Measurements from ENCODE around the gene CASP8. TPM values are rescaled to one million over a fixed set of nuclear protein-coding genes. Genes with fewer than 3 reads are reported as not detected.

CASP8 gene
- total and polyA plus RNA-seq, 2 of the 8 experiments (the other 6 are each of a cell fraction or from before 2014, with no cell fraction given): 2.3 to 3.6 TPM

DNA sequence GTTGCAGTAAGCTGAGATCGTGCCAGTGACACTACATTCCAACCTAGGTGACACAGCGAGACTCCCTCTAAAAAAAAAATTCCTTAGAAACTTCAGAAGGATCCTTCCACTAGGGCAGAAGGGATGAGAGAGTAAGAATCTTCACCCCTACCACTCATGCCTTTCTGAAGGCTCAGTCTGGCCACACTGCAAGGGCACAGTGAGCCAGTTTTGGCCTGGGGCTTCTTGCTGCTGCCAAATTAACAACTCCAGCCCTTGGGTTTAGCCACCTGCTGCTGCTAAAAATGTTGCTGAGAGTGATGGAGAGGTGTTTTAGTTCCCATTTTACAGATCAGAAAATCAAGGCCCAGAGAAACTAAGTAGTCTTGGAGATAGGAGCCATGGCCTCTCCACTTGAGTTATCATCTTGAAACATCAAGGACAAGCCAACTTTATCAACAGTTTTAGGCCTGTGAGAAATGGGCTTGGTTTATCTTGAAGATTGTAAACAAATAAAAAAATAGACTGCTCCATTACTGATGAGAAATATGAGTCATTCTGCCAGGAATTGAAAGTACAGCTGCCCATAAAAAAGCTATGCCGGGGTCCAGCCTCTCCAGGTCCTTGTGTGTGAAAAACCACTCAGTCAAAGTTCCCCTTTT, 31.9 kb upstream of the CASP8 start:
- Histone ChIP-seq H3K36me3 (ENCODE audit: control insufficient read depth in 2 of 4, insufficient read depth in 4 of 4, low read length in 3 of 4) (no peaks in the 10 kb centered on the region), H3K18ac (ENCODE audit: extremely low read depth, low read length) (no peak overlapping the region), H2AK5ac (ENCODE audit: low read depth, low read length) (no peak overlapping the region), H4K8ac (ENCODE audit: extremely low read depth, insufficient read depth, low read length) (no peak overlapping the region), H2BK20ac (ENCODE audit: low read length) (no peak overlapping the region), H3K27me3 (replicated peaks in 1 of 4; ENCODE audit: control insufficient read depth in 3 of 4, extremely low read depth in 1 of 4, insufficient read depth in 3 of 4, low read length in 3 of 4) (no peaks in the 10 kb centered on the region; a peak in 2 of 7 replicates), H3K23ac (ENCODE audit: insufficient read length) (no peak overlapping the region), H3K27ac (ENCODE audit: low read depth, low read length) (no peak overlapping the region), H3K4me3 (ENCODE audit: extremely low read depth in 1 of 4, insufficient read depth in 2 of 4, low read depth in 3 of 4, low read length in 4 of 4) (no peak overlapping the region), H2BK15ac (ENCODE audit: low read length) (no peak overlapping the region), H2BK120ac (replicated peaks; ENCODE audit: low read depth, low read length) (no peak overlapping the region), H4K91ac (replicated peaks; ENCODE audit: insufficient read length, low read length) (no peak overlapping the region), H3K79me2 (ENCODE audit: control insufficient read depth in 1 of 2, insufficient read depth in 2 of 2, low read length in 2 of 2) (no peaks in the 10 kb centered on the region), H3K4me1 (replicated peaks in 1 of 4; ENCODE audit: control insufficient read depth in 3 of 4, insufficient read depth in 4 of 4, low read length in 3 of 4) (no peaks in the 10 kb centered on the region; a peak in 1 of 7 replicates), H4K20me1 (replicated peaks in 1 of 2; ENCODE audit: control insufficient read depth in 1 of 2, insufficient read depth in 2 of 2, low read length in 2 of 2) (no peaks in the 10 kb centered on the region), H4K5ac (ENCODE audit: insufficient read length, low read depth, low read length) (no peak overlapping the region), H3K9me3 (ENCODE audit: insufficient read depth in 2 of 2, low read depth in 1 of 2, low read length in 1 of 2) (no peaks in the 10 kb centered on the region), H3K4ac (replicated peaks; ENCODE audit: insufficient read length, low read depth, low read length) (no peak overlapping the region), H2BK5ac (ENCODE audit: low read depth, low read length) (no peak overlapping the region), H3K9ac (replicated peaks in 1 of 4; ENCODE audit: extremely low read depth in 1 of 4, low read depth in 3 of 4, low read length in 3 of 4) (no peak overlapping the region), H3K56ac (replicated peaks; ENCODE audit: insufficient read length, low read depth, low read length) (no peak overlapping the region), H3K4me2 (ENCODE audit: insufficient read depth in 1 of 2, low read depth in 2 of 2, low read length in 2 of 2) (no peak overlapping the region), H2BK12ac (ENCODE audit: low read depth, low read length) (no peak overlapping the region), H2AFZ (ENCODE audit: low read length) (no peak overlapping the region), H3K79me1 (ENCODE audit: low read depth, low read length) (no peaks in the 10 kb centered on the region), H3K14ac (ENCODE audit: insufficient read length) (no peak overlapping the region), H3K23me2 (ENCODE audit: low read depth, low read length) (no peaks in the 10 kb centered on the region; the same call in 1 of the 2 replicates)
- FAIRE-seq: no peak
- 97% methylated on average over 3 of the region's 3 CpGs; no CpG with 5 or more reads in 1 of the 2 experiments for WGBS, 2 experiments (ENCODE audit: extremely low coverage in 1 of 2, insufficient coverage in 1 of 2, insufficient read length in 1 of 2, insufficient replicate concordance in 2 of 2, low coverage in 1 of 2, low lambda C conversion rate in 2 of 2, missing lambda C conversion rate in 1 of 2)
- DNase-seq (ENCODE audit: low read depth in 1 of 2, low spot score in 2 of 2): no peak
- ChIA-PET POLR2A (ENCODE audit: partially characterized antibody) (no interaction called here), CTCF (ENCODE audit: partially characterized antibody) (interaction anchor here (1.7 kb wide), 1 partner anchor 327 kb away, joined by 4 read pairs; no protein-coding TSS in a partner anchor)
- TF ChIP-seq, protein P1, sequence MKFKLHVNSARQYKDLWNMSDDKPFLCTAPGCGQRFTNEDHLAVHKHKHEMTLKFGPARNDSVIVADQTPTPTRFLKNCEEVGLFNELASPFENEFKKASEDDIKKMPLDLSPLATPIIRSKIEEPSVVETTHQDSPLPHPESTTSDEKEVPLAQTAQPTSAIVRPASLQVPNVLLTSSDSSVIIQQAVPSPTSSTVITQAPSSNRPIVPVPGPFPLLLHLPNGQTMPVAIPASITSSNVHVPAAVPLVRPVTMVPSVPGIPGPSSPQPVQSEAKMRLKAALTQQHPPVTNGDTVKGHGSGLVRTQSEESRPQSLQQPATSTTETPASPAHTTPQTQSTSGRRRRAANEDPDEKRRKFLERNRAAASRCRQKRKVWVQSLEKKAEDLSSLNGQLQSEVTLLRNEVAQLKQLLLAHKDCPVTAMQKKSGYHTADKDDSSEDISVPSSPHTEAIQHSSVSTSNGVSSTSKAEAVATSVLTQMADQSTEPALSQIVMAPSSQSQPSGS (IDR thresholded peaks at IDR 0.05; ENCODE audit: low read length): no peak
- TF ChIP-seq, protein P2, sequence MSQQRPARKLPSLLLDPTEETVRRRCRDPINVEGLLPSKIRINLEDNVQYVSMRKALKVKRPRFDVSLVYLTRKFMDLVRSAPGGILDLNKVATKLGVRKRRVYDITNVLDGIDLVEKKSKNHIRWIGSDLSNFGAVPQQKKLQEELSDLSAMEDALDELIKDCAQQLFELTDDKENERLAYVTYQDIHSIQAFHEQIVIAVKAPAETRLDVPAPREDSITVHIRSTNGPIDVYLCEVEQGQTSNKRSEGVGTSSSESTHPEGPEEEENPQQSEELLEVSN (IDR thresholded peaks at IDR 0.05): no peak
- TF ChIP-seq HDAC6 (IDR thresholded peaks at IDR 0.05; ENCODE audit: low read depth, low read length): no peak
- no peak for TF ChIP-seq RBBP5 (IDR thresholded peaks at IDR 0.05; ENCODE audit: borderline replicate concordance, low read depth, low read length)
- TF ChIP-seq EP300 (IDR thresholded peaks at IDR 0.05; ENCODE audit: borderline replicate concordance in 1 of 2, low read depth in 2 of 2, low read length in 2 of 2): no peak
- TF ChIP-seq CBX5 (IDR thresholded peaks at IDR 0.05; ENCODE audit: low read depth, low read length): no peak
